K562 (cell line): ENCODE data around the gene YES1. TPM values are rescaled to one million over a fixed set of nuclear protein-coding genes. Genes with fewer than 3 reads are reported as not detected.

Experiments
- E2F6 ChIP-seq, 2 experiments: IDR thresholded peaks; 2 replicates each; pipeline ENCODE4 v1.6.1; 2011; ENCODE audit warnings: borderline replicate concordance in 1 of 2, control low read depth in 1 of 2, low read depth in 1 of 2, low read length in 1 of 2, mild to moderate bottlenecking in 1 of 2, mixed read lengths in 1 of 2, moderate library complexity in 1 of 2; ENCODE audit not compliant: insufficient read depth in 1 of 2, insufficient read length in 1 of 2, poor library complexity in 1 of 2, severe bottlenecking in 1 of 2; ENCODE audit errors: extremely low read depth in 1 of 2
- ELK3 ChIP-seq: fragments of 450-650 bp; formaldehyde crosslinking; IDR thresholded peaks from 2 replicates; pipeline ENCODE4 v1.4.0; 2020; ENCODE audit warnings: mild to moderate bottlenecking
- KDM1A ChIP-seq, 2 experiments: fragments of 450-650 bp; IDR thresholded peaks; 2 replicates each; pipeline ENCODE4 v1.6.1; 2016; ENCODE audit warnings: mild to moderate bottlenecking in 2 of 2
- KHSRP ChIP-seq: fragments of 450-650 bp; IDR thresholded peaks from 2 replicates; pipeline ENCODE4 v1.6.1; 2017
- LEF1 ChIP-seq: fragments of 450-650 bp; IDR thresholded peaks from 2 replicates; pipeline ENCODE4 v1.6.1; 2016; ENCODE audit warnings: mild to moderate bottlenecking
- MAFK ChIP-seq: IDR thresholded peaks from 2 replicates; pipeline ENCODE4 v1.6.1; 2011; ENCODE audit warnings: low read length, improper control_type of control experiment
- TBL1XR1 ChIP-seq, 2 experiments: IDR thresholded peaks; 2 replicates each; pipeline ENCODE4 v1.6.1; 2012; ENCODE audit warnings: improper control_type of control experiment in 2 of 2, low read length in 2 of 2, mild to moderate bottlenecking in 1 of 2
- ZNF24 ChIP-seq: fragments of 450-650 bp; IDR thresholded peaks from 2 replicates; pipeline ENCODE4 v1.6.1; 2016
- ZNF253 ChIP-seq: fragments of 250-450 bp; sonication (Bioruptor Pico); conservative IDR thresholded peaks from 2 replicates; pipeline ENCODE4 v1.6.1; 2021; ENCODE audit warnings: mild to moderate bottlenecking
- ZNF512 ChIP-seq: IDR thresholded peaks from 2 replicates; pipeline ENCODE4 v1.6.1; 2016; ENCODE audit warnings: missing genetic modification characterization, missing compliant biosample characterization
- polyA plus RNA-seq, 8 experiments: library from polyadenylated mRNA; depleted of rRNA in 4 of 8; stranded (reverse) in 5 of 8; unstranded in 3 of 8; fragments of >200 nt; fragmentation: Nextera tagmentation in 2 of 8; fragmentation: Illumina TruSeq in 1 of 8; extraction: Ambion mirVana in 2 of 8; extraction: Trizol in 1 of 8; gene quantifications; 2 replicates each; pipeline versions ENCODE4 v1.2.1 to v1.2.3, GENCODE V29; 2011 to 2014; ENCODE audit warnings: inconsistent platforms in 1 of 8, missing spikeins in 1 of 8
- total RNA-seq, 7 experiments: library from RNA; depleted of rRNA in 6 of 7; stranded (reverse); fragments of >200 nt in 6 of 7; fragmentation: Illumina TruSeq in 2 of 7; extraction: Trizol in 2 of 7; gene quantifications; 2 replicates each; pipeline versions ENCODE4 v1.2.1 to v1.2.3, GENCODE V29; 2011 to 2021; ENCODE audit warnings: low replicate concordance in 1 of 7
- TF ChIP-seq, protein P1 (sequence below), 2 experiments: fragments of 450-650 bp; IDR thresholded peaks; 2 replicates each; pipeline ENCODE4 v1.6.1; 2016; ENCODE audit warnings: mild to moderate bottlenecking in 2 of 2, borderline replicate concordance in 1 of 2, low read depth in 1 of 2, moderate library complexity in 1 of 2
- TF ChIP-seq, protein P2 (sequence below), 3 experiments: fragments of 200-800 bp in 1 of 3; sonication (Bioruptor generic) in 1 of 3; sonication (generic) in 1 of 3; formaldehyde crosslinking in 1 of 3; IDR thresholded peaks; 2 replicates each; pipeline versions ENCODE4 v1.6.1 to v1.8.0; 2016 to 2022; ENCODE audit warnings: mild to moderate bottlenecking in 2 of 3, missing compliant biosample characterization in 2 of 3, missing genetic modification characterization in 2 of 3, missing genetic modification reagents in 1 of 3

Gene YES1
- total and polyA plus RNA-seq, 9 of the 15 experiments (the other 6 are each of a cell fraction or from before 2014, with no cell fraction given), result 37.2 to 115 (median 77.7) TPM

- TF ChIP-seq, protein P1, sequence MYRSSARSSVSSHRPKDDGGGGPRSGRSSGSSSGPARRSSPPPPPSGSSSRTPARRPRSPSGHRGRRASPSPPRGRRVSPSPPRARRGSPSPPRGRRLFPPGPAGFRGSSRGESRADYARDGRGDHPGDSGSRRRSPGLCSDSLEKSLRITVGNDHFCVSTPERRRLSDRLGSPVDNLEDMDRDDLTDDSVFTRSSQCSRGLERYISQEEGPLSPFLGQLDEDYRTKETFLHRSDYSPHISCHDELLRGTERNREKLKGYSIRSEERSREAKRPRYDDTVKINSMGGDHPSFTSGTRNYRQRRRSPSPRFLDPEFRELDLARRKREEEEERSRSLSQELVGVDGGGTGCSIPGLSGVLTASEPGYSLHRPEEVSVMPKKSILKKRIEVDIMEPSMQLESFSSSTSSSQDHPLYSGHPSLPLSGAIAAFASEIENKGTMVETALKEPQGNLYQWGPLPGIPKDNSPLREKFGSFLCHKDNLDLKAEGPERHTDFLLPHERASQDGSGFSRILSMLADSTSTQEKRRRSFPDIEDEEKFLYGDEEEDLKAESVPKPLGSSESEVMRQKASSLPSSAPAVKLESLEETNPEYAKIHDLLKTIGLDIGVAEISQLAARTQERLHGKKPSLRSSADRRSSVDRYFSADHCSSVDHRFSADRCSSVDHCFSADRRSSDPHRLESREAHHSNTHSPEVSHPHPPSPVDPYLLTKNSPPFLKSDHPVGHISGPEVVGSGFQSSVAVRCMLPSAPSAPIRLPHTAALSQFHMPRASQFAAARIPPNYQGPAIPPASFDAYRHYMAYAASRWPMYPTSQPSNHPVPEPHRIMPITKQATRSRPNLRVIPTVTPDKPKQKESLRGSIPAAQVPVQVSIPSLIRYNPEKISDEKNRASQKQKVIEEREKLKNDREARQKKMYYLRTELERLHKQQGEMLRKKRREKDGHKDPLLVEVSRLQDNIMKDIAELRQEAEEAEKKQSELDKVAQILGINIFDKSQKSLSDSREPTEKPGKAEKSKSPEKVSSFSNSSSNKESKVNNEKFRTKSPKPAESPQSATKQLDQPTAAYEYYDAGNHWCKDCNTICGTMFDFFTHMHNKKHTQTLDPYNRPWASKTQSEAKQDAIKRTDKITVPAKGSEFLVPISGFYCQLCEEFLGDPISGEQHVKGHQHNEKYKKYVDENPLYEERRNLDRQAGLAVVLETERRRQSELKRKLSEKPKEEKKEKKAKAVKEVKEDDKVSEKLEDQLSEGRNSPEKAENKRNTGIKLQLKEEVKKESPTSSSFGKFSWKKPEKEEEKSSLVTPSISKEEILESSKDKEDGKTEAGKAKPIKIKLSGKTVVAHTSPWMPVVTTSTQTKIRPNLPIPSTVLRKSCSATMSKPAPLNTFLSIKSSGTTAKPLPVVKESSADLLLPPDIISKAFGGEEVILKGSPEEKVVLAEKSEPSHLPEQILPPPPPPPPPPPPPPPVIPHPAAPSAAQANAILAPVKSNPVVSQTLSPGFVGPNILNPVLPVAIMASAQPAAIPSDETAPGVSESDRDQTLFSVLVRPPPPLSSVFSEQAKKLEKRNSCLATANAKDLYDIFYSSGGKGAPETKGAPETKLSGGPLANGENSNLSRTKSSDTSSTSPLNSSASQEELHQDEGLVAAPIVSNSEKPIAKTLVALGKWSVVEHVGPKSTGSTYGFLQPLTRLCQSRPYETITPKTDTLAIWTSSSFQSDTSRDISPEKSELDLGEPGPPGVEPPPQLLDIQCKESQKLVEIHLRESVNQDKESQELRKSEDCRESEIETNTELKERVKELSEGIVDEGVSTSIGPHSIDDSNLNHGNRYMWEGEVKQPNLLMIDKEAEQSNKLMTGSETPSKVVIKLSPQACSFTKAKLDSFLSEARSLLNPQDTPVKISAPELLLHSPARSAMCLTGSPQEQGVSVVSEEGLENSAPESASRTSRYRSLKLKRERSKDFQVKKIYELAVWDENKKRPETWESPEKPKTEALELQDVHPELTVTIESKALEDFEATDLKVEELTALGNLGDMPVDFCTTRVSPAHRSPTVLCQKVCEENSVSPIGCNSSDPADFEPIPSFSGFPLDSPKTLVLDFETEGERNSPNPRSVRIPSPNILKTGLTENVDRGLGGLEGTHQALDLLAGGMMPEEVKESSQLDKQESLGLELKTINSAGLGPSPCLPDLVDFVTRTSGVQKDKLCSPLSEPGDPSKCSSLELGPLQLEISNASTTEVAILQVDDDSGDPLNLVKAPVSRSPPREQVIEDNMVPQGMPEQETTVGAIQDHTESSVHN (IDR thresholded peaks at IDR 0.05; ENCODE audit: borderline replicate concordance in 1 of 2, low read depth in 1 of 2), result 0 out of 4 replicates have a peak, but pooled peaks of 1 of the 2 experiments have one; percentile 37
- TF ChIP-seq LEF1 (no peak; the same call in 1 of the 2 replicates), E2F6 (IDR thresholded peaks at IDR 0.05; ENCODE audit: borderline replicate concordance in 1 of 2, extremely low read depth in 1 of 2, insufficient read depth in 1 of 2, insufficient read length in 1 of 2, low read depth in 1 of 2, low read length in 1 of 2, poor library complexity in 1 of 2, severe bottlenecking in 1 of 2) (peak; percentile 64 to 65), MAFK (no peak), KDM1A (IDR thresholded peaks at IDR 0.05) (no peak), ELK3 (CRISPR knock-in tag) (0 out of 2 replicates have a peak, but pooled peaks have one; percentile 41), ZNF512 (tag) (no peak), ZNF24 (no peak; the same call in 1 of the 2 replicates), KHSRP (0 out of 2 replicates have a peak, but pooled peaks have one; percentile 27), ZNF253 (CRISPR knock-in tag) (no peak), TBL1XR1 (IDR thresholded peaks at IDR 0.05; ENCODE audit: low read length in 2 of 2) (peak in 1 of 2 experiments; percentile 43; a peak in 2 of 4 replicates)
- TF ChIP-seq, protein P2, sequence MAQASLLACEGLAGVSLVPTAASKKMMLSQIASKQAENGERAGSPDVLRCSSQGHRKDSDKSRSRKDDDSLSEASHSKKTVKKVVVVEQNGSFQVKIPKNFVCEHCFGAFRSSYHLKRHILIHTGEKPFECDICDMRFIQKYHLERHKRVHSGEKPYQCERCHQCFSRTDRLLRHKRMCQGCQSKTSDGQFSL (CRISPR knock-in tag; IDR thresholded peaks at IDR 0.05), result peak; percentile 80
- TF ChIP-seq, protein P2 (tag; IDR thresholded peaks at IDR 0.05), result peak in 1 of 2 experiments; percentile 55; a peak in 1 of 4 replicates
Observed at GRCh38 chr18:812376-813171, 532 bp upstream of the YES1 start (continued).
